NCI-H128 (cell line): ENCODE results near the gene WDR18.

Source experiments
- DNase-seq: peaks from one replicate; lab custom pipeline; 2025; ENCODE audit not compliant: unreplicated experiment; lab: John Stamatoyannopoulos, UW

The WDR18 gene

GRCh38 chr19:964116-964520 is 20.0 kb upstream of the WDR18 start:
- DNase-seq, result no peak

- DNase-seq, result no peak
Measured at GRCh38 chr19:964761-965694, 19.1 kb upstream of the WDR18 start.

- no peak for DNase-seq
Measured at GRCh38 chr19:966485-967088, 17.6 kb upstream of the WDR18 start.

GRCh38 chr19:970695-971094 is 13.4 kb upstream of the WDR18 start:
- no peak for DNase-seq

- no peak for DNase-seq
Measured at GRCh38 chr19:971795-972194, 12.3 kb upstream of the WDR18 start.

GRCh38 chr19:972281-972680 is 11.9 kb upstream of the WDR18 start:
- DNase-seq, result no peak

GRCh38 chr19:973726-974563 is 10.2 kb upstream of the WDR18 start:
- DNase-seq, result no peak

- no peak for DNase-seq
Measured at GRCh38 chr19:974564-975257, 9.4 kb upstream of the WDR18 start.

GRCh38 chr19:976476-976875 is 7.7 kb upstream of the WDR18 start:
- no peak for DNase-seq

- no peak for DNase-seq
Measured at GRCh38 chr19:977058-977464, 7.1 kb upstream of the WDR18 start.

- DNase-seq, result no peak
Measured at GRCh38 chr19:979318-979741, 4.8 kb upstream of the WDR18 start.

GRCh38 chr19:980133-980998 is 3.8 kb upstream of the WDR18 start:
- DNase-seq, result no peak

- DNase-seq, result peak; percentile 44
Measured at GRCh38 chr19:982567-983170, 1.5 kb upstream of the WDR18 start.

GRCh38 chr19:986083-986482 is 1.9 kb downstream of the WDR18 start:
- DNase-seq, result no peak

GRCh38 chr19:988081-988480 is 3.9 kb downstream of the WDR18 start:
- DNase-seq, result no peak

- DNase-seq, result no peak
Measured at GRCh38 chr19:988510-988909, 4.4 kb downstream of the WDR18 start.

- DNase-seq, result no peak
Measured at GRCh38 chr19:989381-990081, 5.4 kb downstream of the WDR18 start.

GRCh38 chr19:990119-990571 is 6.0 kb downstream of the WDR18 start:
- no peak for DNase-seq

GRCh38 chr19:990746-991145 is 6.6 kb downstream of the WDR18 start:
- DNase-seq, result no peak
